ENCODE measurements around the gene ST7.
"Not testable (repeated sequence)": the region's sequence is repeated elsewhere in the genome, so short reads cannot be mapped to it uniquely, and the experiment has no call there.

ST7 gene

GRCh38 chr7:116953372-116953905 is at the start of gene ST7:
Gene ST7 (plus strand): TSS chr7:116953501. CDS start chr7:116953541, 40 bp downstream.
- DNase-seq, result peak; percentile 70

- DNase-seq, result no peak
Measured at GRCh38 chr7:116906391-116906790, 46.9 kb upstream of the ST7 start.

- no peak for DNase-seq
Measured at GRCh38 chr7:116910383-116910782, 42.9 kb upstream of the ST7 start.

GRCh38 chr7:116911801-116912200 is 41.5 kb upstream of the ST7 start:
- DNase-seq, result no peak

GRCh38 chr7:116912269-116912909 is 40.9 kb upstream of the ST7 start:
- DNase-seq, result no peak

GRCh38 chr7:116918704-116919103 is 34.6 kb upstream of the ST7 start:
- no peak for DNase-seq

GRCh38 chr7:116920359-116920758 is 32.9 kb upstream of the ST7 start:
- DNase-seq, result no peak

- DNase-seq, result no peak
Measured at GRCh38 chr7:116922545-116922944, 30.8 kb upstream of the ST7 start.

GRCh38 chr7:116924741-116925140 is 28.6 kb upstream of the ST7 start:
- no peak for DNase-seq

- no peak for DNase-seq
Measured at GRCh38 chr7:116929021-116929420, 24.3 kb upstream of the ST7 start.

GRCh38 chr7:116929914-116930913 is 23.1 kb upstream of the ST7 start:
- DNase-seq, result peak; percentile 71

- no peak for DNase-seq
Measured at GRCh38 chr7:116932566-116932965, 20.7 kb upstream of the ST7 start.

GRCh38 chr7:116933465-116933864 is 19.8 kb upstream of the ST7 start:
- DNase-seq, result no peak

- DNase-seq, result no peak
Measured at GRCh38 chr7:116934580-116934979, 18.7 kb upstream of the ST7 start.

- DNase-seq, result not testable (repeated sequence)
Measured at GRCh38 chr7:116936844-116937243, 16.5 kb upstream of the ST7 start.

- no peak for DNase-seq
Measured at GRCh38 chr7:116938678-116939077, 14.6 kb upstream of the ST7 start.

- no peak for DNase-seq
Measured at GRCh38 chr7:116940689-116941370, 12.5 kb upstream of the ST7 start.

GRCh38 chr7:116942504-116942903 is 10.8 kb upstream of the ST7 start:
- no peak for DNase-seq

- DNase-seq, result no peak
Measured at GRCh38 chr7:116948934-116949333, 4.4 kb upstream of the ST7 start.

GRCh38 chr7:116949941-116950801 is 3.1 kb upstream of the ST7 start:
- DNase-seq, result peak; percentile 72

GRCh38 chr7:116950889-116951351 is 2.4 kb upstream of the ST7 start:
- peak; percentile 18 for DNase-seq

Measured in OCI-M1 (cell line).